Gastrocnemius medialis (tissue), 4 donors: ENCODE results near the gene MYLK.

ENCODE experiments used
- CTCF ChIP-seq, 5 experiments: fragments of 450-650 bp in 3 of 5; fragments of 200-600 bp in 2 of 5; sonication (generic) in 2 of 5; IDR thresholded peaks in 4 of 5; conservative IDR thresholded peaks in 1 of 5; 1 replicate in 4 of 5; 2 replicates in 1 of 5; pipeline ENCODE4 v1.5.1; 2016 to 2019; ENCODE audit warnings: antibody characterized with exemption in 5 of 5, mild to moderate bottlenecking in 3 of 5, moderate library complexity in 3 of 5
- POLR2A ChIP-seq, 2 donors: fragments of 450-650 bp; IDR thresholded peaks; one replicate each; pipeline ENCODE4 v1.6.1; 2017; ENCODE audit warnings: antibody characterized with exemption in 2 of 2, mild to moderate bottlenecking in 2 of 2, moderate library complexity in 2 of 2

DNA sequence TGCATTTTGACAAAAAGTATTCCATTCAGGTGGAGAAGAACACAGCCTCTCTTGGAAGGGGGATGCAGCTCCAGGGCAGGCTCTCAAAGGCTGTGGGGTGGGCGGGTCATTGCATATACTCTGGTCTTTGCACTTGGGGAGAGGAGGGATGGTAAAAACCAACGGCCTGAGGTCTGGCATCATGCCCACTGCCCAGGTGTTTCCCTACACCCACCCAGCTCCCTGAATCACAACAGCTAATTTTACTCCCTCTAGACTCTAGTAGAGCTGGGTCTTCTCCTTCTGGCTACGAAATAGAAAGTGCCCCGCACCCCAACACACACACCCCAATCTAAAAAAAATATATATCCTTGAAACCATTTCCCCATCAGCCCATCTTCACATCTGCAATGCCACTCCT, 1.0 kb downstream of the MYLK start:
- TF ChIP-seq CTCF (IDR thresholded peaks at IDR 0.05 in 4 of 5, conservative IDR thresholded peaks at IDR 0.05 in 1 of 5) = no peak
- TF ChIP-seq POLR2A (IDR thresholded peaks at IDR 0.05) = no peak
